C4-2B (cell line): ENCODE results near the gene RAB8A.

Source experiments
- CTCF ChIP-seq: fragments of 450-650 bp; conservative IDR thresholded peaks from 2 replicates; pipeline ENCODE4 v1.5.1; 2017; ENCODE audit warnings: mild to moderate bottlenecking
- ZFX ChIP-seq: fragments of 450-650 bp; IDR thresholded peaks from 2 replicates; pipeline ENCODE4 v1.6.1; 2017

GRCh38 chr19:16094360-16095070 is 17.2 kb upstream of the RAB8A start:
- no peak for TF ChIP-seq CTCF
- no peak for TF ChIP-seq ZFX
